AG20443 (cell line): ENCODE data around the gene ELAC1.
"Not testable (repeated sequence)": the region's sequence is repeated elsewhere in the genome, so short reads cannot be mapped to it uniquely, and the experiment has no call there.

Experiments
- DNase-seq: peaks from one replicate; pipeline ENCODE4 v3.0.0; 2012; ENCODE audit warnings: low spot score, mixed read lengths

Gene ELAC1

DNA sequence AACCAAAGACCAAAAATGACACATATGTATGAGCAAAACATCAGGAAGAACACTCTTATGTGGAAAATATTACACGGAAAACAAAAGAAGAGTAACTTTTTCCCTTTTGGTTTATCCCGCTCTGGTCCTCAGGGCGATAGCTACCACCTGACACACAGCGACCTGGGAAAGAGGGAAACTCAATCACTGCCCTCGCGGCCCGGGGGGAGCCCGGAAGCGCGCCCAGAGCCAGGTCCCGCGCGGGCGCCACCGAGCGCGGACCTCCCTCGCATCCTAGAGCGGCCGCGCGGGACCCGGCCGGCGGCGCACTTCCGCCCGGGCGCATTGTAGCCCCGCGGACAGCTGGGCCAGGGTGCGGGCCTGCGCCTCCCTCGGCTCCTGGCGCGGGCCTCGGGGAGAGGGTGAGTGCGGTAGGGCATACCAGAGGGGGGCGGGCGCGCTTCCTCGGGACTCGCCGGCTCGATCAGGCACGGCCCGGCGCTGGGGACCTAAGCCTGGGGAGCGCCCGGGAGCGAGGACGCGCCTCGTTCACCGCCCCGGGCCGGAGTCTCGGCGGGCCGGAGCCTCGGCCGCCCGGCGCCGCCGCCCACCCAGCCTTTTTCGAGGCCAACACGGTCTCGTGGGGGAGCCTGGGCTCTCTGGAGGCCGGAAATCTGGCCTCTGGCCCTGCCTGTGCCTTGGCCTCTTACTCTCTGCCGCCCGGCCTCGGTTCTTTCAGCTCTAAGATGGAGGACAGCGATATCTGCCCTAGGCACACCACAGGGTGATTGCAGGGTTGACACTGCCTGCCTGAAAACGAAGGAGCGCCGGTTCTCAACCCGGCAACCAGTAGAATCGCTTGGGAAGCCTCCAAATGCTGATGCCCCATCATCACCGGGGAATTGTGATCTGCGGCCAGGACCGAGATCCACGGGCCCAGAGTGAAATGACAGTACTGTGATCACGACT is at the start of gene ELAC1:
ELAC1 (plus strand) TSS at position 327 of the 948 bp plus-strand sequence. CDS start 6,365 bp downstream, outside the sequence.
- DNase-seq, result peak; percentile 96

DNA sequence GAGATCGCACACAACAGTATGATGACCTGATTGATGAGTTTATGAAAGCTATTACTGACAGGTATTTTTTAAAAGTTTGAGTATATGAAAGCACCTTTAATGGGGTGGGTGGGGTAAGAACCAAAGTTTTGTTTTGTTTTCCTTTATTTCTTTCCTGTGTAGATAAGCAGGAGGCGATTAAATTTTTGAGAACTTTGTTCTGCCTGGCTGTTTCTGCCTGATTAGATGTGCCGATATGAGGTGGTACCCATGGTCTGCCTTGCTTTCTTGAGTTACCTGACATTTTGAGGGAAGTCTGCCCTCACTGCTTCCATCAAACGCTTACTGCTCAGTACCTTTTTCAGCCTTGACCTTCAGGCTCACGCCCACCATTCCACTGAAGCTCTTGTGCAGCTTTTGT is 49.7 kb upstream of the ELAC1 start:
- no peak for DNase-seq

DNA sequence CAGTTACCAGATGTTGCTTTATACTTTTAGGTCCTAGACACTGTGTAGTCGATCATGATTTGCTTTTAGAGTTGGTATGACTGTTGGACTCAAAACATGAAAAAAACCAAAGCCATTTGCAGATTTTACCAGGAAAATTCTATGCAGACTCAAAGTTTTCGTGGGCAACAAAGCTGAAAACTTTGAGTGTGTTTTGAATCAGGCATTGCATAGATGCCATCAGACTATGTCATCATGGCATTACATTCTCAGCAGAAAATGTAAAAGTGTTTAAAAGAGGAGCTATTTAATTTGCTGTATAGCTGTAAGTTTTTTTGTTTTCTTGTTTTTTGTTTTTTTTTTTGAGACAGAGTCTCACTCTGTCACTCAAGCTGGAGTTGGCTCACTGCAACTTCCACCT is 43.5 kb upstream of the ELAC1 start:
- DNase-seq, result no peak

GRCh38 chr18:50926521-50926920 is 41.3 kb upstream of the ELAC1 start:
- no peak for DNase-seq

DNA sequence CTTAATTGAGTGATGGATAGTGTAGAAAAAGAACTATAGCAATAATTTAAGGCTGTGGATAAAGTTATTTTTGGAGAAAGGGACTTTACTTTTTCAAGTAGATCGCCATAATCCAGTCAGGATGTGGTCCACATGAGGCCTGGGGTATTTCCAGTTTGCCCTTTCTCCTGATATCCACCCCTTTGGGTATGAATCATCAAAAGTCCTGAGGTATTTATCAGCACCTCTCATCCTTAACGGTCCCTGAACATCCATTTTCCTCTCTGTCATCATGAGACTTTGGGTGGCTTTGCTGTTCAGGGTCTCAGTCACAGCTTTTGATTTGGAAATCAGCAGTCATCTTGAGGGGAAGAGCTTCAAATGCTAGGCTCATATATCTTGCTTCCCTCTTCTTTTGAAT is 39.3 kb upstream of the ELAC1 start:
- DNase-seq, result no peak

DNA sequence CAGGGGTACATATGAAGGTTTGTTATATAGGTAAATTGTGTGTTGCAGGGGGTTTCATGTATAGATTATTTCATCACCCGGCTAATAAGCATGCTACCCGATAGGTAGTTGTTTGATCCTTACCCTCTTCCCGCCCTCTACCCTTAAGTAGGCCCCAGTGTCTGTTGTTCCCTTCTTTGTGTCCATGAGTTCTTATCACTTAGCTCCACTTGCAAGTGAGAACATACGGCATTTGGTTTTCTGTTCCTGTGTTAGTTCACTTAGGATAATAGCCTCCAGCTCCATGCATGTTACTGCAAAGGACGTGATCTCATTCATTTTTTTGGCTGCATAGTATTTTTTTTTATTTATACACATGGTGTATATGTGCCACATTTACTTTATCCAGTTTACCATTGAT is 34.2 kb upstream of the ELAC1 start:
- no peak for DNase-seq

- DNase-seq, result no peak
These were observed 33.2 kb upstream of the ELAC1 start for GRCh38 chr18:50934545-50935211.

- DNase-seq, result no peak
These were observed 32.2 kb upstream of the ELAC1 start for GRCh38 chr18:50935493-50936191.

DNA sequence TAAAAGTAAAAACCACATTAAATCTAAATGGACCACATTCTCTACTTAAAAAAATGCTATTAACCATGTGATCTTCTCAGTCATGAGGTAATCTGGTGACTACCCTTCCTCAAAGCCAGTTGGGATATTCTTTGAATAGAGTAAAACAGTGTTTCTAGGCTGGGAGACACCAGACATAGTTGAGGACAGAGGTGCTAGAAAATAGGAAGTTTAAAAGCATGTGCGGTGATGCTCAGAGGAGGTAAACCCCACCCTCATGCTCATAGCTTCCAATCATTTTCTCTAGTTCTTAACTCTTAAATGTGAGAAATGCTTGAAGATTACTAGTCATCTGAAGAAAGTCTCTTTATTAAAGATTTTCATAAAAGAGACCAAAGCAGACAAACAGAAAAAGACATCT is 30.7 kb upstream of the ELAC1 start:
- no peak for DNase-seq

DNA sequence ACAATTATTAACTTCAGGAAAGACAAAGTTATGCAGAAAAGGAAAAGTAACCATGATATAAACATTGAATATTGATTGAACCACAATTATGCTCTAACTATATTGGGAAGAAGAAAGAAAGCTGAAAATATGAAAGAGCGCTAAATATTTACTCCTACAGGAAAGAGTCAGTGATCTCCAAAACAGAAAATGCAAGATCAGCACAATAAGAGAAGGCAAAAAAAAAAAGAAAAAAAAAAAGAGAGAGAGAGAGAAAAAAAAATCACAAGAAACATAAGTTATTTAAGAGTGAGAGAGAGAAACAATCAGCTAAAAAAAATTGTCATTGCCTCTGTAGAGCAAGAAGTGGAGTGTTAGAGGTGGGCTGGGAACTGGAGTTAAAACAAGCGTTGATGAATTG is 28.9 kb upstream of the ELAC1 start:
- DNase-seq, result no peak

- DNase-seq, result peak; percentile 63
These were observed 23.5 kb upstream of the ELAC1 start for GRCh38 chr18:50944245-50944932.

GRCh38 chr18:50945918-50946317 is 21.9 kb upstream of the ELAC1 start:
- not testable (repeated sequence) for DNase-seq

- peak; percentile 16 for DNase-seq
These were observed 19.9 kb upstream of the ELAC1 start for GRCh38 chr18:50947899-50948298.

GRCh38 chr18:50949185-50949584 is 18.7 kb upstream of the ELAC1 start:
- no peak for DNase-seq

DNA sequence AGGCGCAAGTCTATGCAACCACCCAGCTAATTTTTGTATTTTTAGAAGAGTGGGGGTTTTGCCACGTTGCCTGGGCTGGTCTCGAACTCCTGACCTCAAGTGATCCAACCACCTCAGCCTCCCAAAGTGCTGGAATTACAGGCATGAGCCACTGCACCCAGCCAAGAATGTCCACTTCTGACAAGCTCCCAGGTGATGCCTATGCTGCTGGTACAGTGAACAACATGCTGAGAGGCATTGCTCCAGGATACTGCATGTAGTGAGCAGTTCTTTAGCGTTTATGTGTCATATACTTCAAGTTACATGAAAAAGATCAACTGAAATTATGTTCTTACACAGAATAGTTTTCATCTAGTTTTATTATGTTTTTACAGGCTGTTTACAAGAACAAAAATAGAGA is 17.2 kb upstream of the ELAC1 start:
- no peak for DNase-seq

DNA sequence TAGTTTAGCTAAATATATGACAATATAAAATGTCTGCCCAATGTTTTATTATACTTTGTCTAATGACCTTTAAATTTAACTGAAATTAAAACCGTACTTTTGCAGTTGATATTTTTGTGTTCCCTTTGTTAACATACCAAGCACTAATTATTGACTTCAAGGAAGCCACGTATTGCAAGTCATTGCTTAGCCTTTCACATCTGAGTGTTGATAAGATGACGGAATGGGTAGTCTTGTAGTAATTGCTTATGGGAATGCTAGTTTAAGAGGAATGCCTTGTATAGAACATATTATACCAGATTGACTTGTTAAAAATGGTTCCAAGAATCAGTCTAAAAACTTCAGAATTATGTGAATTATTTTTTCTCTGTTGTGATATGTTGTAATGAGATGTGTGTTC is 14.0 kb upstream of the ELAC1 start:
- DNase-seq, result no peak

DNA sequence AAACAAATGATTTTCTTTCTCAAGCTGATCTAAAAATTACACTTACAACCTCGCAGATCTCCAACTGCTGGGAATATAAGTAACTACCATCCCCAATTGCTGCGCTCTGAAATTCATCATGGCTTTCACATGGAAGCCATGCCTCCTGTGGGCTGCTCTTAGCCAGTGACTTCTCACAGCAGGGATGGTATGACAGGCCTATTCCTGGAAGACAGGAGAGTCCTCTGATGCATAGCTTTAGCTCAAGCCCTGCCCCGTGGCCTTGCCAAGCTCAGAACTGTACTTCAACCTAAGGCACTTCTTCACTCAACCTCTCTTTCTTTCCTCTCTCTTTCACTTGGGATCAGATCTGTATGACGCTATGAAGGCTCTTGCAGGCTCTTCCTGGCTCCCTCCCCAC is 12.6 kb upstream of the ELAC1 start:
- DNase-seq, result no peak

DNA sequence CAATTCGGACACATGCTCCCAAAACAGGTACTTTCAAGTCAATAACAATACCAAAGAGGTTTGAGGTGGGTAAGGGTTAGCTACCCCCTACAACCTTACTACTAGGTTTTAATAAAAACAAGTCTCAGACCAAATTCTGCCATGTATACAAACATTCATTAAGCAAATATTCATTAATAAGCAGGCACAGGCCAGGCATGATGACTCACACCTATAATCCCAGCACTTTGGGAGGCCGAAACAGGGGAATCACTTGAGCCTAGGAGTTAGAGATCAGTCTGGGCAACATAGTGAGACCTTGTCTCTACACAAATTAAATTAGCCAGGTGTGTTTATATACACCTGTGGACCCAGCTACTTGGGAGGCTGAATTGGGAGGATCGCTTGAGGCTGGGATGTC is 11.7 kb upstream of the ELAC1 start:
- DNase-seq, result no peak

DNA sequence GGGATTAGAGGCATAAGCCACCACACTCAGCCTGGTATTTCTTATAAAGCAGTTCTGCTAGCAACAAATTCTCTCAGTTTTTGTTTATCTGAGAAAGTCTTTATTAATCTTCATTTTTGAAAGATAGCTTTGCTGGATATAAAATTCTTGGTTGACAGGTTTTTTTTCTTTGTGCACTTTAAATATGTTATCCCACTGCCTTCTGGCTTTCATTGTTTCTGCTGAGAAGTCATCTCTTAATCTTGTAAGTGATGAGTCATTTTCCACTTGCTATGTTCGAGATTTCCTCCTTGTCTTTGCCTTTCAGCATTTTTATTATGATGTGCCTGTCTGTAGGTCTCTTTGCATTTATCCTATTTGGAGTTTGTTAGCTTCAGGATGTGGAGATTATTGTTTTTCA is 5.9 kb upstream of the ELAC1 start:
- DNase-seq, result no peak

DNA sequence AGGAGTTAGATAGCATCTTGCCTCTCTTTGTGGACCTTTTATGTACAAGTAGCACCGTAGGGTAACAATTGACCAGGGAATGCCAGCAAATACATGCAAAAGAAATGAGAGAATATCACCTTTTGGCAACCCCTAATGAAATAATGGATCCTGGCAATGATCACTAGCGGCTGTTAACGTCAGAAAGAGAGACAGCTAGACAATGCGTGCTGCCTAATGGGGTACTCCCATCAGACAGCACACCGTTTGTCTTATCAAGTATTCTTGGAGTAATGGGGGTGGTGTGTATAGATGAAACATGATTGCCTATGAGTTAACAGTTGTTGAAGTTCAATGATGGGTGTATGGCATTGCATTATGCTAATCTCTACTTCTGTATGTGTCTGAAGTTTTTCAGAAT is 1.6 kb downstream of the ELAC1 start:
- DNase-seq, result no peak

DNA sequence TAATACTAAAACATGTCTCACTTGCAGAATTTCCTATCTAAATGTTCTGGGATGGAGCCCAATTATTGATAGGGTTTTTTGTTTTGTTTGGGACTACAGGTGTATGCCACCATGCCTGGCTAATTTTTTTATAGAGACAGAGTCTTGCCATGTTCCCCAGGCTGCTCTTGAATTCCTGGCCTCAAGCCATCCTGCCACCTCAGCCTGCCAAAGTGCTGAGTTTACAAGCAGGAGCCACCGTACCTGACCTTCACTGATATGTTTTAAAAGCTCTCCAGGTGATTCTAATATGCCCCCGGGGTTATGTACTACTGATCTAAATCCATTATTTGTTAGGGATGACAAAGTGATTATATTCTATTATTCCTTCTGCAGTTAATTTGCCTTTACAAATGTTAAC is 2.2 kb downstream of the ELAC1 start:
- DNase-seq, result no peak

DNA sequence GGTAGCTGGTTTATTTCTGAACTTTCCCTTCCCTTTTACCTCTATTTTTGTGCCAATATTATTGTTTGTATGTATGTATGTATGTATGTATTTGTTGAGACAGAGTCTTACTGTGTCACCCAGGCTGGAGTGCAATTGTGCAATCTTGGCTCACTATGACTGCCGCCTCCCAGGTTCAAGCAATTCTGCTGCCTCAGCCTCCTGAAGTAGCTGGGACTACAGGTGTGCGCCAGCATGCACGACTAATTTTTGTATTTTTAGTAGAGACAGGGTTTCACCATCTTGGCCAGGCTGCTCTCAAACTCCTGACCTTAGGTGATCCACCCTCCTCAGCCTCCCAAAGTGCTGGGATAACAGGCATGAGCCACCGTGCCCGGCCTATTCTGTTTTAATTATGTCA is 4.6 kb downstream of the ELAC1 start:
- DNase-seq, result not testable (repeated sequence)
